Vagina (tissue), 2 donors: ENCODE data around the gene CCDC150.

Experiments used
- POLR2A ChIP-seq, 2 donors: fragments of 450-650 bp; IDR thresholded peaks; one replicate each; pipeline ENCODE4 v1.6.1; 2017; ENCODE audit warnings: antibody characterized with exemption in 2 of 2, mild to moderate bottlenecking in 2 of 2, moderate library complexity in 2 of 2
- POLR2AphosphoS5 ChIP-seq, 2 donors: sonication (generic); formaldehyde crosslinking; IDR thresholded peaks; one replicate each; pipeline ENCODE4 v1.9.0; 2017; ENCODE audit warnings: antibody characterized with exemption in 2 of 2, mild to moderate bottlenecking in 2 of 2, low read depth in 1 of 2; ENCODE audit not compliant: insufficient read depth in 1 of 2
- TF ChIP-seq, protein P1 (sequence below), 3 experiments: fragments of 450-650 bp in 2 of 3; fragments of 200-600 bp in 1 of 3; sonication (generic) in 1 of 3; IDR thresholded peaks; one replicate each; pipeline ENCODE4 v1.5.1; 2017 to 2019; ENCODE audit warnings: antibody characterized with exemption in 3 of 3, mild to moderate bottlenecking in 2 of 3, moderate library complexity in 2 of 3

DNA sequence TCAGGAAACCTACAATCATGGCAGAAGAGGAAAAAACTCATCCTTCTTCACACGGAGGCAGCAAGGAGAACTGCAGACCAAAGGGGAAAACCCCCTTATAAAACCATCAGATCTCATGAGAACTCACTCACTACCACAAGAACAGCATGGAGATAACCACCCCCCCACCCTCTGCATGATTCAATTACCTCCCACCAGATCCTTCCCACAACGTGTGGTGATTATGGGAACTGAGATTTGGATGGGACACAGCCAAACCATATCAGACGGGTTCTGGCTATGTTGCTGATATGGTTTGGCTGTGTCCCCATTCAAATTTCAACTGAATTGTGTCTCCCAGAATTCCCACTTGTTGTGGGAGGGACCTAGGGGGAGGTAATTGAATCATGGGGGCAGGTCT, 28.7 kb upstream of the CCDC150 start:
- TF ChIP-seq, protein P1, sequence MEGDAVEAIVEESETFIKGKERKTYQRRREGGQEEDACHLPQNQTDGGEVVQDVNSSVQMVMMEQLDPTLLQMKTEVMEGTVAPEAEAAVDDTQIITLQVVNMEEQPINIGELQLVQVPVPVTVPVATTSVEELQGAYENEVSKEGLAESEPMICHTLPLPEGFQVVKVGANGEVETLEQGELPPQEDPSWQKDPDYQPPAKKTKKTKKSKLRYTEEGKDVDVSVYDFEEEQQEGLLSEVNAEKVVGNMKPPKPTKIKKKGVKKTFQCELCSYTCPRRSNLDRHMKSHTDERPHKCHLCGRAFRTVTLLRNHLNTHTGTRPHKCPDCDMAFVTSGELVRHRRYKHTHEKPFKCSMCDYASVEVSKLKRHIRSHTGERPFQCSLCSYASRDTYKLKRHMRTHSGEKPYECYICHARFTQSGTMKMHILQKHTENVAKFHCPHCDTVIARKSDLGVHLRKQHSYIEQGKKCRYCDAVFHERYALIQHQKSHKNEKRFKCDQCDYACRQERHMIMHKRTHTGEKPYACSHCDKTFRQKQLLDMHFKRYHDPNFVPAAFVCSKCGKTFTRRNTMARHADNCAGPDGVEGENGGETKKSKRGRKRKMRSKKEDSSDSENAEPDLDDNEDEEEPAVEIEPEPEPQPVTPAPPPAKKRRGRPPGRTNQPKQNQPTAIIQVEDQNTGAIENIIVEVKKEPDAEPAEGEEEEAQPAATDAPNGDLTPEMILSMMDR (IDR thresholded peaks at IDR 0.05): no peak
- TF ChIP-seq POLR2A (IDR thresholded peaks at IDR 0.05) (no peak), POLR2AphosphoS5 (IDR thresholded peaks at IDR 0.05; ENCODE audit: insufficient read depth in 1 of 2, low read depth in 1 of 2) (no peak)
